ENCODE results near the gene PIN4.

GRCh38 chrX:72181178-72182125 lies at the start of gene PIN4:
- TF ChIP-seq CTCF (IDR thresholded peaks at IDR 0.05) (no peak), POLR2AphosphoS5 (IDR thresholded peaks at IDR 0.05) (peak in 2 of 3 donors; percentile 5 to 63), POLR2A (IDR thresholded peaks at IDR 0.05) (no peak)
